GM12878 (cell line): ENCODE results near the gene SQOR. TPM values are rescaled to one million over a fixed set of nuclear protein-coding genes. Genes with fewer than 3 reads are reported as not detected.

Experiments used
- ATAC-seq: fragments of 200-7000 bp; cut with Tn5 transposase; 3 replicates; pipeline ENCODE4 v1.9.1; 2020; ENCODE audit warnings: mild to moderate bottlenecking, moderate library complexity
- BruUV-seq: library from RNA; stranded (reverse); fragments of 400-500 nt; replicated peaks from 2 replicates; lab custom pipeline; 2021; lab: Mats Ljungman, UMichigan
- CTCF ChIA-PET: fragments of 300-600 bp; sonication (Branson Sonifier 250); formaldehyde crosslinking; extraction: SDS; loops from one replicate; lab custom pipeline; 2021; ENCODE audit warnings: inconsistent platforms; lab: Yijun Ruan, JAX
- POLR2A ChIA-PET: fragments of 350-600 bp; formaldehyde crosslinking; extraction: SDS; loops from one replicate; lab custom pipeline; 2021; ENCODE audit warnings: inconsistent platforms; lab: Charles Lee
- RAD21 ChIA-PET: fragments of 300-600 bp; sonication (Branson Sonifier 250); formaldehyde crosslinking; loops from one replicate; lab custom pipeline; 2023; ENCODE audit warnings: antibody characterized with exemption; ENCODE audit not compliant: unreplicated experiment; lab: Charles Lee
- SMC1A ChIA-PET: fragments of 300-600 bp; sonication (Branson Sonifier 250); formaldehyde crosslinking; loops from one replicate; lab custom pipeline; 2023; ENCODE audit not compliant: unreplicated experiment, uncharacterized antibody; lab: Charles Lee
- DNase-seq: peaks from one replicate; pipeline ENCODE4 v3.0.0-alpha.2; 2011; ENCODE audit warnings: low read depth, low spot score
- FAIRE-seq: peaks from 3 replicates; lab custom pipeline; 2011; peaks lifted over from hg19 to GRCh38; lab: Jason Lieb, UNC
- H2AFZ ChIP-seq: 2 replicates; pipeline ENCODE4 v1.6.0; 2011; ENCODE audit warnings: low read depth, low read length, control low read depth; ENCODE audit not compliant: control insufficient read depth
- H3K27ac ChIP-seq: 2 replicates; pipeline ENCODE4 v1.5.1; 2011; ENCODE audit warnings: control low read depth; ENCODE audit not compliant: control insufficient read depth, insufficient read depth
- H3K27me3 ChIP-seq, 2 experiments: replicated peaks in 1 of 2; 2 replicates each; pipeline versions ENCODE4 v1.6.0 to v1.6.1; 2011; ENCODE audit warnings: low read length in 1 of 2; ENCODE audit not compliant: control insufficient read depth in 2 of 2, insufficient read depth in 2 of 2
- H3K36me3 ChIP-seq, 2 experiments: 2 replicates each; pipeline ENCODE4 v1.5.1; 2011; ENCODE audit warnings: low read length in 1 of 2; ENCODE audit not compliant: control insufficient read depth in 2 of 2, insufficient read depth in 2 of 2
- H3K4me1 ChIP-seq: 2 replicates; pipeline ENCODE4 v1.6.1; 2011; ENCODE audit warnings: mild to moderate bottlenecking, low read length, moderate library complexity, mixed read lengths; ENCODE audit not compliant: control insufficient read depth, insufficient read depth
- H3K4me2 ChIP-seq: 2 replicates; pipeline ENCODE4 v1.6.0; 2011; ENCODE audit warnings: control low read depth; ENCODE audit not compliant: control insufficient read depth, insufficient read depth
- H3K4me3 ChIP-seq: fragments of 200-600 bp; sonication (generic); 2 replicates; pipeline ENCODE4 v1.5.1; 2016
- H3K79me2 ChIP-seq: 2 replicates; pipeline ENCODE4 v1.6.0; 2011; ENCODE audit warnings: low read length; ENCODE audit not compliant: control insufficient read depth, insufficient read depth
- H3K9ac ChIP-seq: 2 replicates; pipeline ENCODE4 v1.8.0; 2011; ENCODE audit warnings: low read length, control low read depth, mixed read lengths; ENCODE audit not compliant: control insufficient read depth, insufficient read depth
- H3K9me3 ChIP-seq: replicated peaks from 3 replicates; pipeline ENCODE4 v1.5.1; 2011; ENCODE audit warnings: mild to moderate bottlenecking, low read length; ENCODE audit not compliant: control insufficient read depth, insufficient read depth
- H4K20me1 ChIP-seq: 2 replicates; pipeline ENCODE4 v1.6.0; 2011; ENCODE audit not compliant: control insufficient read depth, insufficient read depth
- ASH2L ChIP-seq: fragments of 300-600, 200-600 bp; sonication (generic); IDR thresholded peaks from 2 replicates; pipeline ENCODE4 v1.6.1; 2017; ENCODE audit warnings: low read depth, mild to moderate bottlenecking, borderline replicate concordance
- BACH1 ChIP-seq: fragments of 450-650 bp; IDR thresholded peaks from 2 replicates; pipeline ENCODE4 v1.6.1; 2017; ENCODE audit warnings: mild to moderate bottlenecking, borderline replicate concordance
- CBFB ChIP-seq: IDR thresholded peaks from 2 replicates; pipeline ENCODE4 v1.6.1; 2016; ENCODE audit warnings: antibody characterized with exemption, low read depth
- ESRRA ChIP-seq: IDR thresholded peaks from 2 replicates; pipeline ENCODE4 v1.6.1; 2012; ENCODE audit warnings: mild to moderate bottlenecking, low read length, improper control_type of control experiment
- GATAD2B ChIP-seq: fragments of 450-650 bp; conservative IDR thresholded peaks from 2 replicates; pipeline ENCODE4 v1.6.1; 2017; ENCODE audit warnings: low read depth, mild to moderate bottlenecking, moderate library complexity
- HCFC1 ChIP-seq: fragments of 150-350 bp; IDR thresholded peaks from 2 replicates; pipeline ENCODE4 v1.6.1; 2014; ENCODE audit warnings: low read length
- POLR2A ChIP-seq: IDR thresholded peaks from 2 replicates; pipeline ENCODE4 v1.6.1; 2011; ENCODE audit warnings: low read depth, mild to moderate bottlenecking, low read length
- POLR2AphosphoS2 ChIP-seq: IDR thresholded peaks from 2 replicates; pipeline ENCODE4 v1.6.1; 2011; ENCODE audit warnings: low read depth, mild to moderate bottlenecking, low read length, improper control_type of control experiment, moderate library complexity
- POLR2AphosphoS5 ChIP-seq: IDR thresholded peaks from 2 replicates; pipeline ENCODE4 v1.6.1; 2011; ENCODE audit warnings: mild to moderate bottlenecking, low read length, inconsistent platforms
- RAD21 ChIP-seq: IDR thresholded peaks from 2 replicates; pipeline ENCODE4 v1.6.1; 2011; ENCODE audit warnings: mild to moderate bottlenecking, low read depth, low read length, moderate library complexity; ENCODE audit not compliant: insufficient read depth
- RUNX3 ChIP-seq: IDR thresholded peaks from 2 replicates; pipeline ENCODE4 v1.6.1; 2012; ENCODE audit warnings: low read length, inconsistent platforms
- SPI1 ChIP-seq: IDR thresholded peaks from 2 replicates; pipeline ENCODE4 v1.6.1; 2011; ENCODE audit warnings: low read depth, mild to moderate bottlenecking, low read length, moderate library complexity, borderline replicate concordance; ENCODE audit not compliant: insufficient read depth
- SRF ChIP-seq, 2 experiments: IDR thresholded peaks; 2 replicates each; pipeline ENCODE4 v1.6.1; 2011; ENCODE audit warnings: low read depth in 2 of 2, low read length in 2 of 2, mild to moderate bottlenecking in 1 of 2, moderate library complexity in 1 of 2
- WGBS: methylation state at CpG from one replicate; pipeline ENCODE4 v1.1.6; 2016; ENCODE audit warnings: low lambda C conversion rate; ENCODE audit not compliant: insufficient replicate concordance, insufficient coverage; ENCODE audit errors: missing lambda C conversion rate; 5-methylcytosine and 5-hydroxymethylcytosine counted together
- in situ Hi-C: fragments of 300-500 bp; cut with MboI; formaldehyde crosslinking; loops from 9 replicates; pipeline ENCODE4 v1.14.3; 2018; ENCODE audit warnings: mixed read lengths
- intact Hi-C: fragments of 100-400 bp; cut with micrococcal nuclease; formaldehyde crosslinking; loops from one replicate; pipeline ENCODE4 v1.14.2; 2022; ENCODE audit not compliant: unreplicated experiment
- polyA plus RNA-seq, 11 experiments: library from polyadenylated mRNA; depleted of rRNA in 4 of 11; unstranded in 6 of 11; stranded (reverse) in 5 of 11; fragments of >200 nt; fragmentation: Nextera tagmentation in 4 of 11; fragmentation: Illumina TruSeq in 1 of 11; extraction: Ambion mirVana in 4 of 11; extraction: Trizol in 1 of 11; gene quantifications; 1 replicate in 1 of 11; 2 replicates in 10 of 11; pipeline versions ENCODE4 v1.2.1 to v1.2.3, GENCODE V29; 2011 to 2016; ENCODE audit warnings: inconsistent platforms in 2 of 11, missing spikeins in 2 of 11, low read depth in 1 of 11
- total RNA-seq, 4 experiments: library from RNA; depleted of rRNA in 3 of 4; stranded (reverse); fragments of >200 nt in 3 of 4; fragmentation: Illumina TruSeq in 1 of 4; extraction: Trizol in 1 of 4; gene quantifications; 2 replicates each; pipeline versions ENCODE4 v1.2.1 to v1.2.3, GENCODE V29; 2013 to 2021
- TF ChIP-seq, protein P1 (sequence below): IDR thresholded peaks from 2 replicates; pipeline ENCODE4 v1.6.1; 2011; ENCODE audit warnings: borderline replicate concordance, low read depth, mild to moderate bottlenecking, moderate library complexity, low read length; ENCODE audit not compliant: insufficient read depth, poor library complexity, severe bottlenecking
- TF ChIP-seq, protein P2 (sequence below): IDR thresholded peaks from 2 replicates; pipeline ENCODE4 v1.6.1; 2012; ENCODE audit warnings: low read depth, low read length, improper control_type of control experiment
- TF ChIP-seq, protein P3 (sequence below): fragments of 450-650 bp; IDR thresholded peaks from 2 replicates; pipeline ENCODE4 v1.6.1; 2017; ENCODE audit warnings: borderline replicate concordance
- TF ChIP-seq, protein P4 (sequence below): fragments of 450-650 bp; IDR thresholded peaks from 2 replicates; pipeline ENCODE4 v1.6.1; 2018; ENCODE audit warnings: borderline replicate concordance, mild to moderate bottlenecking; ENCODE audit not compliant: partially characterized antibody
- TF ChIP-seq, protein P5 (sequence below): IDR thresholded peaks from 2 replicates; pipeline ENCODE4 v1.6.1; 2011; ENCODE audit warnings: low read depth, mild to moderate bottlenecking, low read length, moderate library complexity, borderline replicate concordance; ENCODE audit errors: extremely low read depth

The SQOR gene
- total and polyA plus RNA-seq, 10 of the 15 experiments (the other 5 are each of a cell fraction or from before 2014, with no cell fraction given) = 14.5 to 74.7 (median 44.2) TPM

DNA sequence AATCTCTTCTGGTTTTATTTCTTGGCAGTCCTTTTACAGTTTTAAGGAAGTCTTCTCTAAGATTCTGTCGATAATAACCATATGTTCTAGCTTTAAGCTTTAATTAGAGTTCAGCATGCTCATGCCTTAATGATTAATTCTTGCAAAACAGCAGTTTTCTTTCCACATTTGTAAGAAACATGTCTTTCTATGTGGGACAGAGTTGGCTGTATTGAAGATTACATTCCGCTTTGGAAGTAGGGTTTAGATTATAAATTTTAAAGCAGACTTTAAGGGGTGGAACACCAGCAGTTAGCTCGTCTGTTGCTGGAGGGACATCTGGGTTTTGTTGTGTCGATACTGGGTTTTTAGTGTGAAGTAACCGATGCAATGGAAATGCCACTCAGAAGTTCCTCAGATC is 35.3 kb downstream of the SQOR start:
- ChIA-PET CTCF (no interaction called here), SMC1A (interaction anchor here (1.3 kb wide), 1 partner anchor 9 kb away, joined by 3 read pairs; no protein-coding TSS in a partner anchor), RAD21 (no interaction called here), POLR2A (no interaction called here)
- Histone ChIP-seq H4K20me1 (no peaks in the 10 kb centered on the region), H3K9ac (no peak overlapping the region), H3K79me2 (no peaks in the 10 kb centered on the region), H3K9me3 (no peaks in the 10 kb centered on the region), H3K4me2 (no peak overlapping the region), H3K27ac (no peak overlapping the region), H3K4me3 (no peak overlapping the region), H3K27me3 (no peaks in the 10 kb centered on the region), H2AFZ (no peak overlapping the region), H3K4me1 (no peaks in the 10 kb centered on the region), H3K36me3 (peaks cover 4 to 5% of the 10 kb centered on the region in 2 experiments; a peak in 3 of 4 replicates)
- in situ Hi-C loops = no loop called here
- WGBS = 87% methylated on average over 5 of the region's 5 CpGs
- ATAC-seq = no peak
- no TSS peak for BruUV-seq
- FAIRE-seq = no peak
- DNase-seq = no peak
- intact Hi-C loops = no loop called here
- TF ChIP-seq, protein P1, sequence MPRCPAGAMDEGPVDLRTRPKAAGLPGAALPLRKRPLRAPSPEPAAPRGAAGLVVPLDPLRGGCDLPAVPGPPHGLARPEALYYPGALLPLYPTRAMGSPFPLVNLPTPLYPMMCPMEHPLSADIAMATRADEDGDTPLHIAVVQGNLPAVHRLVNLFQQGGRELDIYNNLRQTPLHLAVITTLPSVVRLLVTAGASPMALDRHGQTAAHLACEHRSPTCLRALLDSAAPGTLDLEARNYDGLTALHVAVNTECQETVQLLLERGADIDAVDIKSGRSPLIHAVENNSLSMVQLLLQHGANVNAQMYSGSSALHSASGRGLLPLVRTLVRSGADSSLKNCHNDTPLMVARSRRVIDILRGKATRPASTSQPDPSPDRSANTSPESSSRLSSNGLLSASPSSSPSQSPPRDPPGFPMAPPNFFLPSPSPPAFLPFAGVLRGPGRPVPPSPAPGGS = no peak
- no peak for TF ChIP-seq HCFC1
- no peak for TF ChIP-seq SRF (IDR thresholded peaks at IDR 0.05; ENCODE audit: low read depth in 2 of 2, low read length in 2 of 2)
- no peak for TF ChIP-seq GATAD2B
- TF ChIP-seq BACH1 = no peak
- TF ChIP-seq RAD21 = no peak
- no peak for TF ChIP-seq POLR2AphosphoS5
- TF ChIP-seq CBFB = no peak
- TF ChIP-seq POLR2AphosphoS2 = no peak
- TF ChIP-seq, protein P2, sequence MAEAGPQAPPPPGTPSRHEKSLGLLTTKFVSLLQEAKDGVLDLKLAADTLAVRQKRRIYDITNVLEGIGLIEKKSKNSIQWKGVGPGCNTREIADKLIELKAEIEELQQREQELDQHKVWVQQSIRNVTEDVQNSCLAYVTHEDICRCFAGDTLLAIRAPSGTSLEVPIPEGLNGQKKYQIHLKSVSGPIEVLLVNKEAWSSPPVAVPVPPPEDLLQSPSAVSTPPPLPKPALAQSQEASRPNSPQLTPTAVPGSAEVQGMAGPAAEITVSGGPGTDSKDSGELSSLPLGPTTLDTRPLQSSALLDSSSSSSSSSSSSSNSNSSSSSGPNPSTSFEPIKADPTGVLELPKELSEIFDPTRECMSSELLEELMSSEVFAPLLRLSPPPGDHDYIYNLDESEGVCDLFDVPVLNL = no peak
- no peak for TF ChIP-seq ASH2L
- TF ChIP-seq, protein P3, sequence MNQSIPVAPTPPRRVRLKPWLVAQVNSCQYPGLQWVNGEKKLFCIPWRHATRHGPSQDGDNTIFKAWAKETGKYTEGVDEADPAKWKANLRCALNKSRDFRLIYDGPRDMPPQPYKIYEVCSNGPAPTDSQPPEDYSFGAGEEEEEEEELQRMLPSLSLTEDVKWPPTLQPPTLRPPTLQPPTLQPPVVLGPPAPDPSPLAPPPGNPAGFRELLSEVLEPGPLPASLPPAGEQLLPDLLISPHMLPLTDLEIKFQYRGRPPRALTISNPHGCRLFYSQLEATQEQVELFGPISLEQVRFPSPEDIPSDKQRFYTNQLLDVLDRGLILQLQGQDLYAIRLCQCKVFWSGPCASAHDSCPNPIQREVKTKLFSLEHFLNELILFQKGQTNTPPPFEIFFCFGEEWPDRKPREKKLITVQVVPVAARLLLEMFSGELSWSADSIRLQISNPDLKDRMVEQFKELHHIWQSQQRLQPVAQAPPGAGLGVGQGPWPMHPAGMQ = no peak
- TF ChIP-seq ESRRA = no peak
- TF ChIP-seq, protein P4, sequence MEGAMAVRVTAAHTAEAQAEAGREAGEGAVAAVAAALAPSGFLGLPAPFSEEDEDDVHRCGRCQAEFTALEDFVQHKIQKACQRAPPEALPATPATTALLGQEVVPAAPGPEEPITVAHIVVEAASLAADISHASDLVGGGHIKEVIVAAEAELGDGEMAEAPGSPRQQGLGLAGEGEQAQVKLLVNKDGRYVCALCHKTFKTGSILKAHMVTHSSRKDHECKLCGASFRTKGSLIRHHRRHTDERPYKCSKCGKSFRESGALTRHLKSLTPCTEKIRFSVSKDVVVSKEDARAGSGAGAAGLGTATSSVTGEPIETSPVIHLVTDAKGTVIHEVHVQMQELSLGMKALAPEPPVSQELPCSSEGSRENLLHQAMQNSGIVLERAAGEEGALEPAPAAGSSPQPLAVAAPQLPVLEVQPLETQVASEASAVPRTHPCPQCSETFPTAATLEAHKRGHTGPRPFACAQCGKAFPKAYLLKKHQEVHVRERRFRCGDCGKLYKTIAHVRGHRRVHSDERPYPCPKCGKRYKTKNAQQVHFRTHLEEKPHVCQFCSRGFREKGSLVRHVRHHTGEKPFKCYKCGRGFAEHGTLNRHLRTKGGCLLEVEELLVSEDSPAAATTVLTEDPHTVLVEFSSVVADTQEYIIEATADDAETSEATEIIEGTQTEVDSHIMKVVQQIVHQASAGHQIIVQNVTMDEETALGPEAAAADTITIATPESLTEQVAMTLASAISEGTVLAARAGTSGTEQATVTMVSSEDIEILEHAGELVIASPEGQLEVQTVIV = no peak
- TF ChIP-seq RUNX3 = no peak
- TF ChIP-seq SPI1 = no peak
- TF ChIP-seq POLR2A = no peak
- TF ChIP-seq, protein P5, sequence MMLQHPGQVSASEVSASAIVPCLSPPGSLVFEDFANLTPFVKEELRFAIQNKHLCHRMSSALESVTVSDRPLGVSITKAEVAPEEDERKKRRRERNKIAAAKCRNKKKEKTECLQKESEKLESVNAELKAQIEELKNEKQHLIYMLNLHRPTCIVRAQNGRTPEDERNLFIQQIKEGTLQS = no peak
